Measurements from ENCODE around the gene COLEC11.
"Not testable (repeated sequence)": the region's sequence is repeated elsewhere in the genome, so short reads cannot be mapped to it uniquely, and the experiment has no call there.

Gene COLEC11

GRCh38 chr2:3651691-3652648 lies 57.1 kb downstream of the COLEC11 start:
- DNase-seq (ENCODE audit: low read depth, low spot score), result peak; percentile 82

- DNase-seq (ENCODE audit: low read depth, low spot score), result no peak
Measured at GRCh38 chr2:3652896-3653625, 58.1 kb downstream of the COLEC11 start.

- no peak for DNase-seq (ENCODE audit: low read depth, low spot score)
Measured at GRCh38 chr2:3654011-3654410, 59.1 kb downstream of the COLEC11 start.

GRCh38 chr2:3654531-3655225 lies 59.8 kb downstream of the COLEC11 start:
- no peak for DNase-seq (ENCODE audit: low read depth, low spot score)

- no peak for DNase-seq (ENCODE audit: low read depth, low spot score)
Measured at GRCh38 chr2:3655871-3656761, 61.2 kb downstream of the COLEC11 start.

- DNase-seq (ENCODE audit: low read depth, low spot score), result no peak
Measured at GRCh38 chr2:3656762-3657721, 62.1 kb downstream of the COLEC11 start.

GRCh38 chr2:3657881-3658280 lies 63.0 kb downstream of the COLEC11 start, which contains the start of gene ALLC:
ALLC (plus strand) TSS chr2:3658200; CDS start chr2:3671158, 12,958 bp downstream.
- no peak for DNase-seq (ENCODE audit: low read depth, low spot score)

- DNase-seq (ENCODE audit: low read depth, low spot score), result no peak
Measured at GRCh38 chr2:3659447-3660432, 64.8 kb downstream of the COLEC11 start.

GRCh38 chr2:3660640-3661039 lies 65.7 kb downstream of the COLEC11 start:
- not testable (repeated sequence) for DNase-seq (ENCODE audit: low read depth, low spot score)

GRCh38 chr2:3661149-3661660 lies 66.3 kb downstream of the COLEC11 start:
- DNase-seq (ENCODE audit: low read depth, low spot score), result no peak

GRCh38 chr2:3662239-3662638 lies 67.3 kb downstream of the COLEC11 start:
- peak; percentile 64 for DNase-seq (ENCODE audit: low read depth, low spot score)

- no peak for DNase-seq (ENCODE audit: low read depth, low spot score)
Measured at GRCh38 chr2:3664118-3664517, 69.2 kb downstream of the COLEC11 start.

- no peak for DNase-seq (ENCODE audit: low read depth, low spot score)
Measured at GRCh38 chr2:3664925-3665324, 70.0 kb downstream of the COLEC11 start.

GRCh38 chr2:3665886-3666612 lies 71.1 kb downstream of the COLEC11 start:
- DNase-seq (ENCODE audit: low read depth, low spot score), result no peak

- DNase-seq (ENCODE audit: low read depth, low spot score), result no peak
Measured at GRCh38 chr2:3666613-3666975, 71.7 kb downstream of the COLEC11 start.

- no peak for DNase-seq (ENCODE audit: low read depth, low spot score)
Measured at GRCh38 chr2:3667151-3667631, 72.3 kb downstream of the COLEC11 start.

- DNase-seq (ENCODE audit: low read depth, low spot score), result no peak
Measured at GRCh38 chr2:3669656-3670055, 74.7 kb downstream of the COLEC11 start.

- DNase-seq (ENCODE audit: low read depth, low spot score), result no peak
Measured at GRCh38 chr2:3670376-3670775, 75.5 kb downstream of the COLEC11 start.
